HepG2 (cell line): ENCODE measurements around the gene DDI2. TPM values are rescaled to one million over a fixed set of nuclear protein-coding genes. Genes with fewer than 3 reads are reported as not detected.

Experiments used
- GTF3A ChIP-seq: sonication (generic); formaldehyde crosslinking; conservative IDR thresholded peaks from 2 replicates; pipeline ENCODE4 v1.4.0; 2020; ENCODE audit warnings: mild to moderate bottlenecking, missing genetic modification reagents
- HES4 ChIP-seq: sonication (generic); formaldehyde crosslinking; IDR thresholded peaks from 2 replicates; pipeline ENCODE4 v1.9.0; 2021; ENCODE audit warnings: mild to moderate bottlenecking, missing genetic modification reagents, borderline replicate concordance
- KAT7 ChIP-seq: IDR thresholded peaks from 2 replicates; pipeline ENCODE4 v1.6.1; 2018; ENCODE audit warnings: borderline replicate concordance, missing compliant biosample characterization
- PHF8 ChIP-seq: sonication (generic); formaldehyde crosslinking; IDR thresholded peaks from 2 replicates; pipeline ENCODE4 v1.5.0; 2020; ENCODE audit warnings: missing genetic modification reagents
- ZNF441 ChIP-seq: sonication (generic); formaldehyde crosslinking; IDR thresholded peaks from 2 replicates; pipeline ENCODE4 v1.7.0; 2021; ENCODE audit warnings: missing genetic modification reagents, borderline replicate concordance
- ZNF839 ChIP-seq: sonication (generic); formaldehyde crosslinking; IDR thresholded peaks from 2 replicates; pipeline ENCODE4 v1.4.0; 2020; ENCODE audit warnings: missing genetic modification reagents, mild to moderate bottlenecking, borderline replicate concordance
- polyA plus RNA-seq, 8 experiments: library from polyadenylated mRNA; depleted of rRNA in 3 of 8; stranded (reverse) in 7 of 8; unstranded in 1 of 8; fragments of >200 nt; fragmentation: Illumina TruSeq in 4 of 8; extraction: Trizol in 4 of 8; gene quantifications; 2 replicates each; pipeline versions ENCODE4 v1.2.1 to v1.2.3, GENCODE V29; 2011 to 2016; ENCODE audit warnings: low read depth in 4 of 8, missing spikeins in 1 of 8, mixed read lengths in 1 of 8; ENCODE audit not compliant: insufficient read depth in 1 of 8
- total RNA-seq, 5 experiments: library from RNA; depleted of rRNA; stranded (reverse); fragments of >200 nt; fragmentation: Illumina TruSeq; extraction: Trizol; gene quantifications; 2 replicates each; pipeline ENCODE4 v1.2.3, GENCODE V29; 2016; ENCODE audit warnings: low read depth in 1 of 5
- TF ChIP-seq, protein P1 (sequence below): sonication (generic); formaldehyde crosslinking; IDR thresholded peaks from 2 replicates; pipeline ENCODE4 v1.8.0; 2022; ENCODE audit warnings: missing genetic modification reagents, mild to moderate bottlenecking, inconsistent platforms, borderline replicate concordance
- TF ChIP-seq, protein P2 (sequence below): sonication (generic); formaldehyde crosslinking; IDR thresholded peaks from 2 replicates; pipeline ENCODE4 v1.4.0; 2020; ENCODE audit warnings: missing genetic modification reagents, borderline replicate concordance
- TF ChIP-seq, protein P3 (sequence below): sonication (generic); formaldehyde crosslinking; IDR thresholded peaks from 2 replicates; pipeline ENCODE4 v1.4.0; 2020; ENCODE audit warnings: missing genetic modification reagents, low read depth, mild to moderate bottlenecking, borderline replicate concordance
- TF ChIP-seq, protein P4 (sequence below): sonication (generic); formaldehyde crosslinking; IDR thresholded peaks from 2 replicates; pipeline ENCODE4 v1.5.1; 2020; ENCODE audit warnings: mild to moderate bottlenecking, moderate library complexity, missing genetic modification reagents
- TF ChIP-seq, protein P5 (sequence below): sonication (generic); formaldehyde crosslinking; IDR thresholded peaks from 2 replicates; pipeline ENCODE4 v1.5.0; 2020; ENCODE audit warnings: missing genetic modification reagents, mild to moderate bottlenecking, borderline replicate concordance
- TF ChIP-seq, protein P6 (sequence below): sonication (generic); formaldehyde crosslinking; IDR thresholded peaks from 2 replicates; pipeline ENCODE4 v1.4.0; 2020; ENCODE audit warnings: missing genetic modification reagents
- TF ChIP-seq, protein P7 (sequence below): sonication (generic); formaldehyde crosslinking; IDR thresholded peaks from 2 replicates; pipeline ENCODE4; 2020; ENCODE audit warnings: missing genetic modification reagents, mild to moderate bottlenecking, borderline replicate concordance

Gene DDI2
- total and polyA plus RNA-seq, 2 of the 13 experiments (the other 11 are each of a cell fraction or from before 2014, with no cell fraction given): 8.5 to 25.7 TPM

DNA sequence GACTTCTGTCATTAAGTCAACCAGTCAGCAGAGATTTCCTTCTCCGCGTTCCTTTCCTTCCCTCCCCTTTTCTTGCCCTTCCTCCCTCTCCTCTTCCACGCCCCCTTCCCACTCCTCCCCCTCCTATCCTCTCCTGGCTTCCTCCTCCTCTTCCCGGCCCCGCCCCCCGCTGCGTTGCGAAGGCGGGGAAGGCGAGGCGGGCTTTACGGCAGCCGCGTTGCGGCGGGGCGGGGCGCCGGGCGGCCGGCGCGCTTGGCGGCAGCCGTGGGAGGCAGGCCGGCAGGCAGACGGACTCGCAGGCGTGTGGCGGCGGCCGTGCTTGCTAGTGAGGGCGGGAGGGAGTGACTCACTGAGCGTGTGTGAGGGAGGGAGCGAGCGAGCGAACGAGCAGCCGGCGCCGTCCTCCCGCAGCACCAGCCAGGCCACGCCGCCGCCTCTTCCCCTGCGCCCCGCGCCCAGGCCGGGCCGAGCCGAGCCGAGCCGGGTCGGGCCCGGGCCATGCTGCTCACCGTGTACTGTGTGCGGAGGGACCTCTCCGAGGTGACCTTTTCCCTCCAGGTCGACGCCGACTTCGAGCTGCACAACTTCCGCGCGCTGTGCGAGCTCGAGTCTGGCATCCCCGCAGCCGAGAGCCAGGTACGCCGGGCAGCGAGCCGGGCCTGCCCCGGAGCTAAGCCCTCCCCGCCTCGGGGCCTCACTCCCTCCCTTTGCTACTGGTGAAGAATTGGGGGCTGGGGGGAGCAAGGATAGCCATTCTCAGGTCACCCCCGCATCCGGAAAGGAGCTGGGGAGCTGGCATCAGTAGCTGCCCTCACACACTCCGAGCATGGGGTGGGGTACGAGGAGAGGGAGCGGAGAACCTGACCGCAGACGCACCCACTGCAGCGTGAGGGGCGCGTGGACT is at the start of gene DDI2 (continued):
- TF ChIP-seq, protein P1, sequence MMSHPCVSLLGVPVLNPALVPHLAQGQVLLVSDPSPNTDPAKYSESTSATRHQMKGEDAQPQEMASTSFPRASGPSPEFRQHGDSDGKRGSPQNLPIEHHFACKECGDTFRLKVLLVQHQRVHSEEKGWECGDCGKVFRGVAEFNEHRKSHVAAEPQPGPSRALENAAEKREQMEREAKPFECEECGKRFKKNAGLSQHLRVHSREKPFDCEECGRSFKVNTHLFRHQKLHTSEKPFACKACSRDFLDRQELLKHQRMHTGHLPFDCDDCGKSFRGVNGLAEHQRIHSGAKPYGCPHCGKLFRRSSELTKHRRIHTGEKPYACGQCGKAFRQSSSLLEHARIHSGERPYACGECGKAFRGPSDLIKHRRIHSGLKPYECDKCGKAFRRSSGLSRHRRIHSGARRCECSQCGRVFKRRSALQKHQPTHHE: 0 out of 2 replicates have a peak, but pooled peaks have one; percentile 29
- TF ChIP-seq, protein P2, sequence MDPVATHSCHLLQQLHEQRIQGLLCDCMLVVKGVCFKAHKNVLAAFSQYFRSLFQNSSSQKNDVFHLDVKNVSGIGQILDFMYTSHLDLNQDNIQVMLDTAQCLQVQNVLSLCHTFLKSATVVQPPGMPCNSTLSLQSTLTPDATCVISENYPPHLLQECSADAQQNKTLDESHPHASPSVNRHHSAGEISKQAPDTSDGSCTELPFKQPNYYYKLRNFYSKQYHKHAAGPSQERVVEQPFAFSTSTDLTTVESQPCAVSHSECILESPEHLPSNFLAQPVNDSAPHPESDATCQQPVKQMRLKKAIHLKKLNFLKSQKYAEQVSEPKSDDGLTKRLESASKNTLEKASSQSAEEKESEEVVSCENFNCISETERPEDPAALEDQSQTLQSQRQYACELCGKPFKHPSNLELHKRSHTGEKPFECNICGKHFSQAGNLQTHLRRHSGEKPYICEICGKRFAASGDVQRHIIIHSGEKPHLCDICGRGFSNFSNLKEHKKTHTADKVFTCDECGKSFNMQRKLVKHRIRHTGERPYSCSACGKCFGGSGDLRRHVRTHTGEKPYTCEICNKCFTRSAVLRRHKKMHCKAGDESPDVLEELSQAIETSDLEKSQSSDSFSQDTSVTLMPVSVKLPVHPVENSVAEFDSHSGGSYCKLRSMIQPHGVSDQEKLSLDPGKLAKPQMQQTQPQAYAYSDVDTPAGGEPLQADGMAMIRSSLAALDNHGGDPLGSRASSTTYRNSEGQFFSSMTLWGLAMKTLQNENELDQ: 0 out of 2 replicates have a peak, but pooled peaks have one; percentile 54
- TF ChIP-seq ZNF441 (CRISPR knock-in tag) (peak; percentile 78), PHF8 (CRISPR knock-in tag) (peak; percentile 45; the same call in 1 of the 2 replicates), GTF3A (CRISPR knock-in tag) (no peak), HES4 (CRISPR knock-in tag) (peak; percentile 74), ZNF839 (CRISPR knock-in tag) (0 out of 2 replicates have a peak, but pooled peaks have one; percentile 34), KAT7 (CRISPR knock-in tag) (peak; percentile 64; the same call in 1 of the 2 replicates)
- TF ChIP-seq, protein P3, sequence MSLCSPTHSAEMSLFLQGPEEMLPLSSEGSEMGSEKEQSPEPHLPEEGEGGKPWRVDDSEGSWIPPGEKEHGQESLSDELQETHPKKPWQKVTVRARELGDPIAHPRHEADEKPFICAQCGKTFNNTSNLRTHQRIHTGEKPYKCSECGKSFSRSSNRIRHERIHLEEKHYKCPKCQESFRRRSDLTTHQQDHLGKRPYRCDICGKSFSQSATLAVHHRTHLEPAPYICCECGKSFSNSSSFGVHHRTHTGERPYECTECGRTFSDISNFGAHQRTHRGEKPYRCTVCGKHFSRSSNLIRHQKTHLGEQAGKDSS (CRISPR knock-in tag): 0 out of 2 replicates have a peak, but pooled peaks have one; percentile 62
- TF ChIP-seq, protein P4, sequence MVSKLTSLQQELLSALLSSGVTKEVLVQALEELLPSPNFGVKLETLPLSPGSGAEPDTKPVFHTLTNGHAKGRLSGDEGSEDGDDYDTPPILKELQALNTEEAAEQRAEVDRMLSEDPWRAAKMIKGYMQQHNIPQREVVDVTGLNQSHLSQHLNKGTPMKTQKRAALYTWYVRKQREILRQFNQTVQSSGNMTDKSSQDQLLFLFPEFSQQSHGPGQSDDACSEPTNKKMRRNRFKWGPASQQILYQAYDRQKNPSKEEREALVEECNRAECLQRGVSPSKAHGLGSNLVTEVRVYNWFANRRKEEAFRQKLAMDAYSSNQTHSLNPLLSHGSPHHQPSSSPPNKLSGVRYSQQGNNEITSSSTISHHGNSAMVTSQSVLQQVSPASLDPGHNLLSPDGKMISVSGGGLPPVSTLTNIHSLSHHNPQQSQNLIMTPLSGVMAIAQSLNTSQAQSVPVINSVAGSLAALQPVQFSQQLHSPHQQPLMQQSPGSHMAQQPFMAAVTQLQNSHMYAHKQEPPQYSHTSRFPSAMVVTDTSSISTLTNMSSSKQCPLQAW (CRISPR knock-in tag): 0 out of 2 replicates have a peak, but pooled peaks have one; percentile 50
- TF ChIP-seq, protein P5, sequence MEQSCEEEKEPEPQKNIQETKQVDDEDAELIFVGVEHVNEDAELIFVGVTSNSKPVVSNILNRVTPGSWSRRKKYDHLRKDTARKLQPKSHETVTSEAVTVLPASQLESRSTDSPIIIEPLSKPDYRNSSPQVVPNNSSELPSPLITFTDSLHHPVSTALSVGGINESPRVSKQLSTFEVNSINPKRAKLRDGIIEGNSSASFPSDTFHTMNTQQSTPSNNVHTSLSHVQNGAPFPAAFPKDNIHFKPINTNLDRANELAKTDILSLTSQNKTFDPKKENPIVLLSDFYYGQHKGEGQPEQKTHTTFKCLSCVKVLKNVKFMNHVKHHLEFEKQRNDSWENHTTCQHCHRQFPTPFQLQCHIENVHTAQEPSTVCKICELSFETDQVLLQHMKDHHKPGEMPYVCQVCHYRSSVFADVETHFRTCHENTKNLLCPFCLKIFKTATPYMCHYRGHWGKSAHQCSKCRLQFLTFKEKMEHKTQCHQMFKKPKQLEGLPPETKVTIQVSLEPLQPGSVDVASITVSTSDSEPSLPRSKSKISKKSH (CRISPR knock-in tag): peak; percentile 61; the same call in 1 of the 2 replicates
- TF ChIP-seq, protein P6, sequence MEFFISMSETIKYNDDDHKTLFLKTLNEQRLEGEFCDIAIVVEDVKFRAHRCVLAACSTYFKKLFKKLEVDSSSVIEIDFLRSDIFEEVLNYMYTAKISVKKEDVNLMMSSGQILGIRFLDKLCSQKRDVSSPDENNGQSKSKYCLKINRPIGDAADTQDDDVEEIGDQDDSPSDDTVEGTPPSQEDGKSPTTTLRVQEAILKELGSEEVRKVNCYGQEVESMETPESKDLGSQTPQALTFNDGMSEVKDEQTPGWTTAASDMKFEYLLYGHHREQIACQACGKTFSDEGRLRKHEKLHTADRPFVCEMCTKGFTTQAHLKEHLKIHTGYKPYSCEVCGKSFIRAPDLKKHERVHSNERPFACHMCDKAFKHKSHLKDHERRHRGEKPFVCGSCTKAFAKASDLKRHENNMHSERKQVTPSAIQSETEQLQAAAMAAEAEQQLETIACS (CRISPR knock-in tag): 0 out of 2 replicates have a peak, but pooled peaks have one; percentile 47
- TF ChIP-seq, protein P7, sequence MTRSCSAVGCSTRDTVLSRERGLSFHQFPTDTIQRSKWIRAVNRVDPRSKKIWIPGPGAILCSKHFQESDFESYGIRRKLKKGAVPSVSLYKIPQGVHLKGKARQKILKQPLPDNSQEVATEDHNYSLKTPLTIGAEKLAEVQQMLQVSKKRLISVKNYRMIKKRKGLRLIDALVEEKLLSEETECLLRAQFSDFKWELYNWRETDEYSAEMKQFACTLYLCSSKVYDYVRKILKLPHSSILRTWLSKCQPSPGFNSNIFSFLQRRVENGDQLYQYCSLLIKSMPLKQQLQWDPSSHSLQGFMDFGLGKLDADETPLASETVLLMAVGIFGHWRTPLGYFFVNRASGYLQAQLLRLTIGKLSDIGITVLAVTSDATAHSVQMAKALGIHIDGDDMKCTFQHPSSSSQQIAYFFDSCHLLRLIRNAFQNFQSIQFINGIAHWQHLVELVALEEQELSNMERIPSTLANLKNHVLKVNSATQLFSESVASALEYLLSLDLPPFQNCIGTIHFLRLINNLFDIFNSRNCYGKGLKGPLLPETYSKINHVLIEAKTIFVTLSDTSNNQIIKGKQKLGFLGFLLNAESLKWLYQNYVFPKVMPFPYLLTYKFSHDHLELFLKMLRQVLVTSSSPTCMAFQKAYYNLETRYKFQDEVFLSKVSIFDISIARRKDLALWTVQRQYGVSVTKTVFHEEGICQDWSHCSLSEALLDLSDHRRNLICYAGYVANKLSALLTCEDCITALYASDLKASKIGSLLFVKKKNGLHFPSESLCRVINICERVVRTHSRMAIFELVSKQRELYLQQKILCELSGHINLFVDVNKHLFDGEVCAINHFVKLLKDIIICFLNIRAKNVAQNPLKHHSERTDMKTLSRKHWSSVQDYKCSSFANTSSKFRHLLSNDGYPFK (CRISPR knock-in tag): 0 out of 2 replicates have a peak, but pooled peaks have one; percentile 24
